K562 (cell line): ENCODE data around the gene PSMD2. TPM values are rescaled to one million over a fixed set of nuclear protein-coding genes. Genes with fewer than 3 reads are reported as not detected.
A peak's percentile ranks its signal among the peaks of the same experiment; 100 is the strongest.

Experiments
- ATF3 ChIP-seq, 2 experiments: fragments of 450-650 bp in 1 of 2; sonication (generic) in 1 of 2; formaldehyde crosslinking in 1 of 2; IDR thresholded peaks in 1 of 2; conservative IDR thresholded peaks in 1 of 2; 2 replicates each; pipeline versions ENCODE4 v1.6.1 to v1.8.1; 2016 to 2023; ENCODE audit warnings: mild to moderate bottlenecking in 2 of 2, moderate library complexity in 2 of 2, inconsistent platforms in 1 of 2, missing genetic modification reagents in 1 of 2
- CHD4 ChIP-seq: fragments of 200-600 bp; sonication (generic); IDR thresholded peaks from 3 replicates; pipeline ENCODE4 v1.6.1; 2012; ENCODE audit warnings: low read depth, mild to moderate bottlenecking, mixed read lengths, low read length, inconsistent platforms; ENCODE audit not compliant: insufficient read depth, insufficient replicate concordance, poor library complexity, severe bottlenecking
- FOSL1 ChIP-seq: fragments of 200-800 bp; sonication (Bioruptor generic); conservative IDR thresholded peaks from 2 replicates; pipeline ENCODE4 v1.6.1; 2016; ENCODE audit warnings: missing genetic modification characterization, missing compliant biosample characterization
- HDAC1 ChIP-seq, 2 experiments: fragments of 450-650 bp; IDR thresholded peaks; 2 replicates each; pipeline ENCODE4 v1.6.1; 2016 to 2017; ENCODE audit warnings: inconsistent platforms in 1 of 2, mild to moderate bottlenecking in 1 of 2, moderate library complexity in 1 of 2
- JUND ChIP-seq, 2 experiments: IDR thresholded peaks; 2 replicates in 1 of 2; 3 replicates in 1 of 2; pipeline ENCODE4 v1.6.1; 2011; ENCODE audit warnings: borderline replicate concordance in 2 of 2, low read depth in 2 of 2, low read length in 2 of 2, improper control_type of control experiment in 1 of 2, missing biosample characterization in 1 of 2, missing genetic modification characterization in 1 of 2, missing genetic modification reagents in 1 of 2
- KLF13 ChIP-seq: fragments of 450-650 bp; IDR thresholded peaks from 2 replicates; pipeline ENCODE4 v1.6.1; 2016; ENCODE audit warnings: missing genetic modification characterization, low read depth, mild to moderate bottlenecking, missing compliant biosample characterization, moderate library complexity, borderline replicate concordance
- MLLT1 ChIP-seq, 2 experiments: fragments of 450-650 bp; IDR thresholded peaks; 2 replicates each; pipeline ENCODE4 v1.6.1; 2016
- MNT ChIP-seq, 2 experiments: fragments of 450-650 bp; conservative IDR thresholded peaks; 2 replicates each; pipeline ENCODE4 v1.6.1; 2017; ENCODE audit warnings: mild to moderate bottlenecking in 2 of 2, moderate library complexity in 2 of 2
- MTA3 ChIP-seq: fragments of 450-650 bp; formaldehyde crosslinking; IDR thresholded peaks from 2 replicates; pipeline ENCODE4 v1.6.1; 2017; ENCODE audit warnings: mild to moderate bottlenecking, borderline replicate concordance
- NFE2 ChIP-seq: IDR thresholded peaks from 2 replicates; pipeline ENCODE4 v1.6.1; 2014; ENCODE audit warnings: antibody characterized with exemption, low read depth
- POLR2AphosphoS2 ChIP-seq: IDR thresholded peaks from 2 replicates; pipeline ENCODE4 v1.6.1; 2012; ENCODE audit warnings: low read length, improper control_type of control experiment
- RAD51 ChIP-seq: fragments of 450-650 bp; IDR thresholded peaks from 2 replicates; pipeline ENCODE4 v1.7.1; 2016; ENCODE audit warnings: low read depth, mild to moderate bottlenecking, borderline replicate concordance
- SMAD2 ChIP-seq: fragments of 150-350 bp; IDR thresholded peaks from 2 replicates; pipeline ENCODE4 v1.6.1; 2014; ENCODE audit warnings: low read depth, mild to moderate bottlenecking, low read length
- SMARCC2 ChIP-seq: fragments of 450-650 bp; IDR thresholded peaks from 2 replicates; pipeline ENCODE4 v1.6.1; 2017; ENCODE audit warnings: antibody characterized with exemption, moderate library complexity, mild to moderate bottlenecking, low read depth
- SREBF2 ChIP-seq: sonication (generic); formaldehyde crosslinking; IDR thresholded peaks from 2 replicates; pipeline ENCODE4 v1.4.0; 2020; ENCODE audit warnings: mild to moderate bottlenecking, missing genetic modification reagents
- STAT5A ChIP-seq: IDR thresholded peaks from 2 replicates; pipeline ENCODE4 v1.6.1; 2012; ENCODE audit warnings: low read length, inconsistent platforms, borderline replicate concordance
- ZHX1 ChIP-seq: fragments of 150-350 bp; conservative IDR thresholded peaks from 2 replicates; pipeline ENCODE4 v1.6.1; 2014; ENCODE audit warnings: low read length
- ZNF23 ChIP-seq: fragments of 250-450 bp; sonication (Bioruptor Pico); IDR thresholded peaks from 2 replicates; pipeline ENCODE4 v1.4.0; 2020; ENCODE audit warnings: mild to moderate bottlenecking
- ZNF444 ChIP-seq: fragments of 250-450 bp; sonication (Bioruptor Pico); IDR thresholded peaks from 2 replicates; pipeline ENCODE4 v1.4.0; 2020; ENCODE audit warnings: mild to moderate bottlenecking, moderate library complexity
- polyA plus RNA-seq, 8 experiments: library from polyadenylated mRNA; depleted of rRNA in 4 of 8; stranded (reverse) in 5 of 8; unstranded in 3 of 8; fragments of >200 nt; fragmentation: Nextera tagmentation in 2 of 8; fragmentation: Illumina TruSeq in 1 of 8; extraction: Ambion mirVana in 2 of 8; extraction: Trizol in 1 of 8; gene quantifications; 2 replicates each; pipeline versions ENCODE4 v1.2.1 to v1.2.3, GENCODE V29; 2011 to 2014; ENCODE audit warnings: inconsistent platforms in 1 of 8, missing spikeins in 1 of 8
- total RNA-seq, 7 experiments: library from RNA; depleted of rRNA in 6 of 7; stranded (reverse); fragments of >200 nt in 6 of 7; fragmentation: Illumina TruSeq in 2 of 7; extraction: Trizol in 2 of 7; gene quantifications; 2 replicates each; pipeline versions ENCODE4 v1.2.1 to v1.2.3, GENCODE V29; 2011 to 2021; ENCODE audit warnings: low replicate concordance in 1 of 7

PSMD2 gene
- total and polyA plus RNA-seq, 9 of the 15 experiments (the other 6 are each of a cell fraction or from before 2014, with no cell fraction given), result 152 to 484 (median 295) TPM

DNA sequence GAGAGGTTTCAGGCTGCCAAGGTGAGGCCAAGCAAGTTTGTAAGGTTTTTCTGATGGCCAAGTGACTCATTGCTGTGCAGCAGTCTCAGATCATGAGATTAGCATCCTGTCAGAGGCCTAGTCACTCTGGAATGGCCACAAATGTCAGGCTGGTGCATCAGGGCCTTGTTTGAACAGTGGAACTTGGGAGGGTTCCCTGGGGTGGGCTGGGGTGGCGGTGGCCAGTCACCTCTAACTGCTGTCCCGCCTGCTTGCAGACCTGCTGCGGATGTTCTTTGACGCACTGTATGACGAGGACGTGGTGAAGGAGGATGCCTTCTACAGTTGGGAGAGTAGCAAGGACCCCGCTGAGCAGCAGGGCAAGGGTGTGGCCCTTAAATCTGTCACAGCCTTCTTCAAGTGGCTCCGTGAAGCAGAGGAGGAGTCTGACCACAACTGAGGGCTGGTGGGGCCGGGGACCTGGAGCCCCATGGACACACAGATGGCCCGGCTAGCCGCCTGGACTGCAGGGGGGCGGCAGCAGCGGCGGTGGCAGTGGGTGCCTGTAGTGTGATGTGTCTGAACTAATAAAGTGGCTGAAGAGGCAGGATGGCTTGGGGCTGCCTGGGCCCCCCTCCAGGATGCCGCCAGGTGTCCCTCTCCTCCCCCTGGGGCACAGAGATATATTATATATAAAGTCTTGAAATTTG lies 35.6 kb downstream of the PSMD2 start (continued):
- TF ChIP-seq NFE2 (peak; percentile 43), SMARCC2 (no peak; the same call in 1 of the 2 replicates), ZNF23 (CRISPR knock-in tag) (no peak), SMAD2 (no peak), POLR2AphosphoS2 (no peak), MTA3 (peak; percentile 43; the same call in 1 of the 2 replicates), JUND (IDR thresholded peaks at IDR 0.05; ENCODE audit: borderline replicate concordance, low read depth, low read length) (peak; percentile 93), JUND (tag; IDR thresholded peaks at IDR 0.05; ENCODE audit: borderline replicate concordance, low read depth, low read length) (peak; percentile 84; the same call in 2 of the 3 replicates), ZHX1 (no peak), STAT5A (no peak; the same call in 1 of the 2 replicates), ZNF444 (CRISPR knock-in tag) (no peak), HDAC1 (IDR thresholded peaks at IDR 0.05) (peak in 1 of 2 experiments; percentile 50; a peak in 2 of 4 replicates), CHD4 (no peak), ATF3 (IDR thresholded peaks at IDR 0.05) (peak; percentile 84), ATF3 (CRISPR knock-in tag; conservative IDR thresholded peaks at IDR 0.05) (peak; percentile 59; the same call in 1 of the 2 replicates), FOSL1 (tag) (peak; percentile 93), KLF13 (0 out of 2 replicates have a peak, but pooled peaks have one; percentile 29), MLLT1 (IDR thresholded peaks at IDR 0.05) (no peak), MNT (conservative IDR thresholded peaks at IDR 0.05) (0 out of 4 replicates have a peak, but pooled peaks of 1 of the 2 experiments have one; percentile 30), SREBF2 (CRISPR knock-in tag) (no peak), RAD51 (no peak)
